Skeletal muscle tissue (tissue), 4 donors: ENCODE results near the gene ODAD3. TPM values are rescaled to one million over a fixed set of nuclear protein-coding genes. Genes with fewer than 3 reads are reported as not detected.
"Not testable (repeated sequence)": the region's sequence is repeated elsewhere in the genome, so short reads cannot be mapped to it uniquely, and the experiment has no call there.

ENCODE experiments used
- H3K27ac ChIP-seq: one replicate; pipeline ENCODE4 v1.7.0; 2013; ENCODE audit warnings: mild to moderate bottlenecking, low read depth, low read length, inconsistent platforms
- H3K27me3 ChIP-seq, 3 donors: one replicate each; pipeline ENCODE4 v1.7.0; 2013; ENCODE audit warnings: low read length in 3 of 3; ENCODE audit not compliant: control insufficient read depth in 3 of 3, insufficient read depth in 3 of 3
- H3K36me3 ChIP-seq, 3 donors: one replicate each; pipeline ENCODE4 v1.7.0; 2013; ENCODE audit warnings: low read length in 3 of 3; ENCODE audit not compliant: control insufficient read depth in 3 of 3, insufficient read depth in 3 of 3
- H3K4me1 ChIP-seq, 3 donors: one replicate each; pipeline ENCODE4 v1.7.0; 2013; ENCODE audit warnings: low read length in 3 of 3, mild to moderate bottlenecking in 3 of 3; ENCODE audit not compliant: control insufficient read depth in 3 of 3, insufficient read depth in 3 of 3
- H3K4me3 ChIP-seq, 3 donors: one replicate each; pipeline ENCODE4 v1.7.0; 2013; ENCODE audit warnings: low read length in 3 of 3
- H3K9ac ChIP-seq, 3 donors: one replicate each; pipeline ENCODE4 v1.7.0; 2013; ENCODE audit warnings: low read length in 3 of 3, mild to moderate bottlenecking in 3 of 3, moderate library complexity in 2 of 3, low read depth in 1 of 3
- H3K9me3 ChIP-seq, 3 donors: one replicate each; pipeline ENCODE4 v1.7.0; 2013; ENCODE audit warnings: low read length in 3 of 3; ENCODE audit not compliant: control insufficient read depth in 3 of 3
- total RNA-seq: library from RNA; depleted of rRNA; stranded (reverse); fragments of >200 nt; gene quantifications from one replicate; pipeline ENCODE4 v1.2.3, GENCODE V29; 2014
- donor health status: Osteomylitis.

Gene ODAD3
- total RNA-seq, 1 donor from 2014 or later = not detected

GRCh38 chr19:11408591-11408990 is 26.3 kb downstream of the ODAD3 start:
- Histone ChIP-seq H3K4me3 (no peak overlapping the region), H3K36me3 (no peaks in the 10 kb centered on the region), H3K9me3 (no peaks in the 10 kb centered on the region), H3K27ac (no peak overlapping the region), H3K4me1 (no peaks in the 10 kb centered on the region), H3K27me3 (peaks cover 3 to 10% (median 5%) of the 10 kb centered on the region in 3 donors), H3K9ac (no peak overlapping the region)

GRCh38 chr19:11406703-11407236 is 28.2 kb downstream of the ODAD3 start:
- H3K4me1 ChIP-seq, H3K4me3 ChIP-seq, H3K36me3 ChIP-seq, H3K9ac ChIP-seq, H3K27ac ChIP-seq, H3K9me3 ChIP-seq: not testable (repeated sequence)
- peaks cover 3 to 10% (median 5%) of the 10 kb centered on the region in 3 donors for H3K27me3 ChIP-seq

- H3K27ac ChIP-seq = no peak overlapping the region
- H3K4me1 ChIP-seq = no peaks in the 10 kb centered on the region
- no peak overlapping the region for H3K4me3 ChIP-seq
- H3K27me3 ChIP-seq = peaks cover 3 to 10% (median 5%) of the 10 kb centered on the region in 3 donors
- no peaks in the 10 kb centered on the region for H3K9me3 ChIP-seq
- no peak overlapping the region for H3K9ac ChIP-seq
- H3K36me3 ChIP-seq = no peaks in the 10 kb centered on the region
These were observed 28.9 kb downstream of the ODAD3 start for GRCh38 chr19:11405846-11406643.

- Histone ChIP-seq H3K27ac (no peak overlapping the region), H3K4me3 (no peak overlapping the region), H3K4me1 (no peaks in the 10 kb centered on the region), H3K27me3 (peaks cover 3 to 10% (median 5%) of the 10 kb centered on the region in 3 donors), H3K9me3 (no peaks in the 10 kb centered on the region), H3K36me3 (no peaks in the 10 kb centered on the region), H3K9ac (no peak overlapping the region)
These were observed 30.2 kb downstream of the ODAD3 start for GRCh38 chr19:11404588-11405222.

DNA sequence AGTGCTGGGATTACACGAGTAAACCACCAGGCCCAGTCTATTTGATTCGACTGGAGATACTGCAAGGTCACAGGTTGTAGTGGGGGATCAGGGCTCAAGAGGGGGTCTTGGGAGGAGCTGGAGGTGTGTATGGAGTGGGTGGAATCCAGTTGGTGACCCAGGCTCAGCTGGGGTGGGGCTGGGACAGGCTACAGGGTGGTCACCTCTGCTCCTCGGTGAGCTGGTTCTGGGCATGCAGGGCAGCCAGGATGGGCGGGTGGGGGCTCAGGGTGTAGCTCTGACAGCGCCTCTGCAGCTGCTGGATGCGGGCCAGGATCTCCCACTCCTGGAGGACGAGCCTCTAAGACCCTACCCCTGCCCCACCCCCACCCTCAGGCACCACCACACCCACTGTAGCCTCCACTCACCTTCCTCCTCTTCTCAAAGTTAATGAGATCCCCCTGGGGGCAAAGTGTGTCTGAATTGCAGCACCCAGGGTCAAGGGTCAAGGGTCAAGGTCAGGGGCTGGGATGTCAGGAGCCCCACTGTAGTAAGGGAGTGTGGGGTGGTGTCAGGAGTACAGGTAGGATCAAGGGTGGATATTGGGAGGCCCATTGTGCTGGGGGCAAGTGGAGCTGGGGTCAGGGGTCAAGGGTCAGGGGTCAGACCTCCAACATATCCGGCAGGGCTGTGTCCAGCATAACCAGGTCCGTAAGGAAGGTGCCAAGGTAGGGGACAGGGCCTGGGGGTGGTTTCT is 32.9 kb downstream of the ODAD3 start:
- H3K36me3 ChIP-seq = no peaks in the 10 kb centered on the region
- H3K27ac ChIP-seq = no peak overlapping the region
- no peaks in the 10 kb centered on the region for H3K4me1 ChIP-seq
- H3K27me3 ChIP-seq = peaks cover 3 to 7% (median 5%) of the 10 kb centered on the region in 3 donors
- H3K4me3 ChIP-seq = no peak overlapping the region
- H3K9me3 ChIP-seq = no peaks in the 10 kb centered on the region
- H3K9ac ChIP-seq = no peak overlapping the region

DNA sequence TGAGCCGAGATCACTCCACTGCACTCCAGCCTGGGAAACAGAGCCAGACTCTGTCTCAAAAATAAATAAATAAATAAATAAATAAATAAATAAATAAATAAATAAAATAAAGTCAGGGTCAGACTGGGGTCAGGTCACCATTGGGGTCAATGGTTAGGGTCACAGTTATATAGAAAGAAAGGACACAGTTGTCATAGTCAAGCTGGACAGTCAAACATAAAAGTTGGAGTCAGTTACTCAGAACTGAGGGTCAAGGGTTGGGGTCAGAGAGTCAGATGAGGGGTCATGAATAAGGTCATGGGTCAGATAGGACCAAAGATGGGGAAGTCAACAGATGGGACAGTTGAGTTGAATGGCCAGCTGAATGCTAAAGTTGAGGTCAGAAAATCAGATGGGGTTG is 34.1 kb downstream of the ODAD3 start:
- H3K9me3 ChIP-seq = no peaks in the 10 kb centered on the region
- H3K4me3 ChIP-seq = no peak overlapping the region
- no peak overlapping the region for H3K9ac ChIP-seq
- H3K4me1 ChIP-seq = no peaks in the 10 kb centered on the region
- no peaks in the 10 kb centered on the region for H3K27me3 ChIP-seq
- H3K36me3 ChIP-seq = no peaks in the 10 kb centered on the region
- no peak overlapping the region for H3K27ac ChIP-seq

DNA sequence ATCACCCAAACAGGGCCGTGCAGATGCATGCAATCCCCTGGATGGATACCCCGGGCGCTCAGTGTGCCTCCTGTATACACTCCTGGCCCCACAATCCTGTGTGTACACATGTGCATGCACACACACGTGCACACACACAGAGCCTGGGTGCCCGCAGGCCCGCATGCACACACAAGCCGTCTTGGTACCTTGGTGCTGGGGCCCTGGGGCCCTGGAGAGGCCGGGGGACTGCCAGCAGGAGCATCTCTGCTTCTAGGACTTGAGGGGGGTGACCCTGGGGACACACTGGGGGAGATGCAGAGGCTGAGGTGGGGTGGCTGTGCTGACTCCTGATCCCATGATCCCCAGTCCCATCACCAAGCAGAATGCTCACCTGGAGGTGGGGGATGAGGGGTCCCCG is 35.3 kb downstream of the ODAD3 start:
- Histone ChIP-seq H3K4me3 (no peak overlapping the region), H3K27ac (no peak overlapping the region), H3K27me3 (peaks cover 0 to 3% (median 2%) of the 10 kb centered on the region in 3 donors), H3K4me1 (no peaks in the 10 kb centered on the region), H3K9ac (no peak overlapping the region), H3K9me3 (no peaks in the 10 kb centered on the region), H3K36me3 (no peaks in the 10 kb centered on the region)

GRCh38 chr19:11397089-11397610 is 37.8 kb downstream of the ODAD3 start:
- no peaks in the 10 kb centered on the region for H3K9me3 ChIP-seq
- H3K4me1 ChIP-seq = no peaks in the 10 kb centered on the region
- peaks cover 3 to 8% (median 8%) of the 10 kb centered on the region in 3 donors for H3K27me3 ChIP-seq
- no peak overlapping the region for H3K27ac ChIP-seq
- H3K4me3 ChIP-seq = no peak overlapping the region
- no peaks in the 10 kb centered on the region for H3K36me3 ChIP-seq
- no peak overlapping the region for H3K9ac ChIP-seq

- Histone ChIP-seq H3K9me3 (peaks cover 0 to 2% (median 0%) of the 10 kb centered on the region in 3 donors), H3K9ac (no peak overlapping the region), H3K27ac (no peak overlapping the region), H3K27me3 (peaks cover 3 to 8% (median 8%) of the 10 kb centered on the region in 3 donors), H3K36me3 (no peaks in the 10 kb centered on the region), H3K4me1 (no peaks in the 10 kb centered on the region), H3K4me3 (no peak overlapping the region)
These were observed 43.8 kb downstream of the ODAD3 start for GRCh38 chr19:11390933-11391680.
